Panc1 (cell line): ENCODE results near the gene CTSO. TPM values are rescaled to one million over a fixed set of nuclear protein-coding genes. Genes with fewer than 3 reads are reported as not detected.

Experiments
- ATAC-seq: fragments of 200-7000 bp; cut with Tn5 transposase; 2 replicates; pipeline ENCODE4 v1.9.1; 2020; ENCODE audit warnings: mild to moderate bottlenecking, moderate library complexity
- BruUV-seq: library from RNA; stranded (reverse); fragments of 400-500 nt; replicated peaks from 2 replicates; lab custom pipeline; 2021; lab: Mats Ljungman, UMichigan
- CTCF ChIA-PET: fragments of 300-600 bp; sonication (Branson Sonifier 250); formaldehyde crosslinking; loops from one replicate; lab custom pipeline; 2022; ENCODE audit warnings: antibody characterized with exemption; lab: Charles Lee
- POLR2A ChIA-PET: fragments of 300-600 bp; sonication (Branson Sonifier 250); formaldehyde crosslinking; loops from one replicate; lab custom pipeline; 2022; ENCODE audit warnings: antibody characterized with exemption; lab: Charles Lee
- DNase-seq: peaks from one replicate; pipeline ENCODE4 v3.0.0-alpha.2; 2010; ENCODE audit warnings: low read depth, low spot score
- H3K27ac ChIP-seq: 2 replicates; pipeline ENCODE4 v1.5.1; 2011; ENCODE audit warnings: mild to moderate bottlenecking, low read length, inconsistent platforms
- H3K27me3 ChIP-seq: fragments of 200-500 bp; sonication (Bioruptor generic); 2 replicates; pipeline ENCODE4 v1.6.0; 2014; ENCODE audit warnings: low read length, inconsistent platforms; ENCODE audit not compliant: control insufficient read depth, insufficient read depth
- H3K36me3 ChIP-seq: fragments of 200-500 bp; sonication (Bioruptor generic); 2 replicates; pipeline ENCODE4 v1.5.1; 2014; ENCODE audit warnings: inconsistent platforms, mild to moderate bottlenecking, low read length, moderate library complexity; ENCODE audit not compliant: control insufficient read depth, insufficient read depth
- H3K4me1 ChIP-seq: 2 replicates; pipeline ENCODE4 v1.5.1; 2011; ENCODE audit warnings: inconsistent platforms, mild to moderate bottlenecking, low read length, moderate library complexity; ENCODE audit not compliant: control insufficient read depth, insufficient read depth
- H3K4me3 ChIP-seq, 2 experiments: 2 replicates each; pipeline ENCODE4 v1.5.1; 2011 to 2012; ENCODE audit warnings: low read depth in 2 of 2, low read length in 2 of 2, mild to moderate bottlenecking in 2 of 2, inconsistent platforms in 1 of 2, moderate library complexity in 1 of 2
- H3K9me3 ChIP-seq: fragments of 200-500 bp; sonication (Bioruptor generic); 2 replicates; pipeline ENCODE4 v1.5.1; 2014; ENCODE audit warnings: low read depth, mild to moderate bottlenecking, inconsistent platforms, low read length, moderate library complexity; ENCODE audit not compliant: control insufficient read depth, insufficient read depth
- POLR2AphosphoS5 ChIP-seq: IDR thresholded peaks from 2 replicates; pipeline ENCODE4 v1.6.1; 2012; ENCODE audit warnings: mild to moderate bottlenecking, low read depth, low read length, moderate library complexity
- SIN3A ChIP-seq: IDR thresholded peaks from 2 replicates; pipeline ENCODE4 v1.6.1; 2012; ENCODE audit warnings: low read depth, mild to moderate bottlenecking, low read length, moderate library complexity, borderline replicate concordance; ENCODE audit not compliant: insufficient read depth
- TCF7L2 ChIP-seq: IDR thresholded peaks from 2 replicates; pipeline ENCODE4 v1.6.1; 2011; ENCODE audit warnings: mild to moderate bottlenecking, low read depth, low read length, inconsistent platforms
- in situ Hi-C: cut with HindIII; loops from 2 replicates; pipeline ENCODE4 v1.10.0; 2016; ENCODE audit warnings: low sequenced_read_pairs, low pct_unique_long_range_greater_than_20kb
- intact Hi-C: fragments of 100-400 bp; cut with micrococcal nuclease; formaldehyde crosslinking; loops from one replicate; pipeline ENCODE4 v1.10.0; 2022; ENCODE audit not compliant: unreplicated experiment
- total RNA-seq: library from RNA; stranded (reverse); gene quantifications from one replicate; pipeline ENCODE4 v1.2.1, GENCODE V29; 2021; ENCODE audit not compliant: unreplicated experiment
- TF ChIP-seq, protein P1 (sequence below): fragments of 450-650 bp; IDR thresholded peaks from 2 replicates; pipeline ENCODE4 v1.5.1; 2017; ENCODE audit warnings: mild to moderate bottlenecking
- TF ChIP-seq, protein P2 (sequence below), 2 experiments: IDR thresholded peaks; 2 replicates each; pipeline ENCODE4 v1.6.1; 2011 to 2012; ENCODE audit warnings: low read depth in 2 of 2, control low read depth in 1 of 2, low read length in 1 of 2, mild to moderate bottlenecking in 1 of 2, moderate library complexity in 1 of 2; ENCODE audit not compliant: insufficient read depth in 1 of 2

Gene CTSO
- total RNA-seq, 1 experiment from 2014 or later, result 3.3 TPM

DNA sequence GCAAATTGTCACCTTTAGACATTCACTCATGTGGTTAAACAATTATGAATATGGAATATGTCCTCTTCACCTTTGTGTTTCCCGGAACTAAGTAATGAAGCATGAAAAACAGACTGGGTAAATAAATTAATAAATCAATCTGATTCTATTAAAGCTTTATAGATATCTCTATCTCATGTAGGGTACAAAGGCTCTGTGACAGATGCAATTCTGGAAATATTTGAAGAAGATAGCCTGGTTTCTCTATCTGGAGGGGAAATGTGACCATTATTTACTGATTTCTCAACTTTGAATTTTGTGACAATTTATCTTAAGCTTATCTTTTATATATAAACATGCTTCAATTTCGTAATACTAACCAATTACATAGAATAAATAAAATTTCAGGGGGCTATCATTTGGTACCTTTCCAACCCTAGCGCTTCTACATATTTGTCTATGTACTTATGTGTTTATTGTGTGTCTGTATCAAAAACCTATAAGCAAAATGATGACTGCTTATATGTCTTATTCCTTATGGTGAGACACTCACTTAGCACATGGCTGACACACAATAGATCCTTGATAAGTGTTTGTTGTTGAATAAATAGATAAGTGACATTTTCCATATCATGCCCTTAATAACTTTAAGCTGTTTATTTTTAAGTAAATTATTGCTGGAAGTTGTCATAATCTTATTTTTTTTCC, 9.9 kb downstream of the CTSO start:
- in situ Hi-C loops (no loop called here), intact Hi-C loops (no loop called here)
- BruUV-seq, result no TSS peak
- TF ChIP-seq, protein P1, sequence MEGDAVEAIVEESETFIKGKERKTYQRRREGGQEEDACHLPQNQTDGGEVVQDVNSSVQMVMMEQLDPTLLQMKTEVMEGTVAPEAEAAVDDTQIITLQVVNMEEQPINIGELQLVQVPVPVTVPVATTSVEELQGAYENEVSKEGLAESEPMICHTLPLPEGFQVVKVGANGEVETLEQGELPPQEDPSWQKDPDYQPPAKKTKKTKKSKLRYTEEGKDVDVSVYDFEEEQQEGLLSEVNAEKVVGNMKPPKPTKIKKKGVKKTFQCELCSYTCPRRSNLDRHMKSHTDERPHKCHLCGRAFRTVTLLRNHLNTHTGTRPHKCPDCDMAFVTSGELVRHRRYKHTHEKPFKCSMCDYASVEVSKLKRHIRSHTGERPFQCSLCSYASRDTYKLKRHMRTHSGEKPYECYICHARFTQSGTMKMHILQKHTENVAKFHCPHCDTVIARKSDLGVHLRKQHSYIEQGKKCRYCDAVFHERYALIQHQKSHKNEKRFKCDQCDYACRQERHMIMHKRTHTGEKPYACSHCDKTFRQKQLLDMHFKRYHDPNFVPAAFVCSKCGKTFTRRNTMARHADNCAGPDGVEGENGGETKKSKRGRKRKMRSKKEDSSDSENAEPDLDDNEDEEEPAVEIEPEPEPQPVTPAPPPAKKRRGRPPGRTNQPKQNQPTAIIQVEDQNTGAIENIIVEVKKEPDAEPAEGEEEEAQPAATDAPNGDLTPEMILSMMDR, result no peak
- TF ChIP-seq SIN3A, result no peak
- TF ChIP-seq TCF7L2, result no peak
- TF ChIP-seq, protein P2, sequence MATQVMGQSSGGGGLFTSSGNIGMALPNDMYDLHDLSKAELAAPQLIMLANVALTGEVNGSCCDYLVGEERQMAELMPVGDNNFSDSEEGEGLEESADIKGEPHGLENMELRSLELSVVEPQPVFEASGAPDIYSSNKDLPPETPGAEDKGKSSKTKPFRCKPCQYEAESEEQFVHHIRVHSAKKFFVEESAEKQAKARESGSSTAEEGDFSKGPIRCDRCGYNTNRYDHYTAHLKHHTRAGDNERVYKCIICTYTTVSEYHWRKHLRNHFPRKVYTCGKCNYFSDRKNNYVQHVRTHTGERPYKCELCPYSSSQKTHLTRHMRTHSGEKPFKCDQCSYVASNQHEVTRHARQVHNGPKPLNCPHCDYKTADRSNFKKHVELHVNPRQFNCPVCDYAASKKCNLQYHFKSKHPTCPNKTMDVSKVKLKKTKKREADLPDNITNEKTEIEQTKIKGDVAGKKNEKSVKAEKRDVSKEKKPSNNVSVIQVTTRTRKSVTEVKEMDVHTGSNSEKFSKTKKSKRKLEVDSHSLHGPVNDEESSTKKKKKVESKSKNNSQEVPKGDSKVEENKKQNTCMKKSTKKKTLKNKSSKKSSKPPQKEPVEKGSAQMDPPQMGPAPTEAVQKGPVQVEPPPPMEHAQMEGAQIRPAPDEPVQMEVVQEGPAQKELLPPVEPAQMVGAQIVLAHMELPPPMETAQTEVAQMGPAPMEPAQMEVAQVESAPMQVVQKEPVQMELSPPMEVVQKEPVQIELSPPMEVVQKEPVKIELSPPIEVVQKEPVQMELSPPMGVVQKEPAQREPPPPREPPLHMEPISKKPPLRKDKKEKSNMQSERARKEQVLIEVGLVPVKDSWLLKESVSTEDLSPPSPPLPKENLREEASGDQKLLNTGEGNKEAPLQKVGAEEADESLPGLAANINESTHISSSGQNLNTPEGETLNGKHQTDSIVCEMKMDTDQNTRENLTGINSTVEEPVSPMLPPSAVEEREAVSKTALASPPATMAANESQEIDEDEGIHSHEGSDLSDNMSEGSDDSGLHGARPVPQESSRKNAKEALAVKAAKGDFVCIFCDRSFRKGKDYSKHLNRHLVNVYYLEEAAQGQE (IDR thresholded peaks at IDR 0.05; ENCODE audit: insufficient read depth in 1 of 2, low read depth in 2 of 2, low read length in 1 of 2), result no peak
- no peak for TF ChIP-seq POLR2AphosphoS5
- DNase-seq (no peak), ATAC-seq (no peak)
- Histone ChIP-seq H3K27ac (no peak overlapping the region), H3K9me3 (no peaks in the 10 kb centered on the region), H3K27me3 (no peaks in the 10 kb centered on the region), H3K4me1 (no peaks in the 10 kb centered on the region), H3K4me3 (no peak overlapping the region), H3K36me3 (no peaks in the 10 kb centered on the region)
- ChIA-PET CTCF (no interaction called here), POLR2A (no interaction called here)

DNA sequence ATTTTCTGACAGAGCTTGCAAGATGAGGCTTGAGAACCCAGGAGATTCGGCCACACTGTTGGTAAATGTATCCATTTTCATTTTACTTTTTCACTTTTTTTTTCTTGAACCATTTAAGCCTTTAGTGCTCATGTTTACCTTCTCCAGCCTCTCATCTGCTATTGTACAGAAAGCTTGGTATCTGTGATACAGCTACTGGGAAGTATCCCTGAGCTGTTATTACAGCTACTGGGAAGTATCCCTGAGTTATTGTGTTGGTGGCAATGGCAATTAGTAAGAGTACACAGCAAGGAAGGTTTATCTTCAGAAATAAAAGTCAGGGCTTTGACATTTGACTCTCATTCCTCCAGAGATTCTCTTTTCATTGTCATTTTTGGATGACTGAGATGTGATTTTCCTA, 11.8 kb downstream of the CTSO start:
- BruUV-seq, result no TSS peak
- DNase-seq, result no peak
- Histone ChIP-seq H3K4me3 (no peak overlapping the region), H3K27ac (no peak overlapping the region), H3K27me3 (no peaks in the 10 kb centered on the region), H3K4me1 (no peaks in the 10 kb centered on the region), H3K9me3 (no peaks in the 10 kb centered on the region), H3K36me3 (no peaks in the 10 kb centered on the region)
- intact Hi-C loops (no loop called here), in situ Hi-C loops (no loop called here)
- ATAC-seq, result no peak
- POLR2A ChIA-PET, result no interaction called here
- CTCF ChIA-PET, result no interaction called here
- TF ChIP-seq, protein P2 (IDR thresholded peaks at IDR 0.05; ENCODE audit: insufficient read depth in 1 of 2, low read depth in 2 of 2, low read length in 1 of 2), result no peak
- TF ChIP-seq POLR2AphosphoS5, result no peak
- TF ChIP-seq TCF7L2, result no peak
- no peak for TF ChIP-seq SIN3A
- TF ChIP-seq, protein P1, result no peak
